MM.1S (cell line): Measurements from ENCODE around the gene CNTD1.

Source experiments
- DNase-seq: peaks from one replicate; pipeline ENCODE4 v3.0.0-alpha.2; 2015
- H2AFZ ChIP-seq: fragments of 300-600 bp; sonication (generic); 2 replicates; pipeline ENCODE4 v1.6.0; 2016; ENCODE audit warnings: antibody characterized with exemption, low read length
- H3F3A ChIP-seq: fragments of 300-600 bp; sonication (generic); 2 replicates; pipeline ENCODE4 v1.6.1; 2016; ENCODE audit warnings: mild to moderate bottlenecking, antibody characterized with exemption, low read length, moderate library complexity, mixed read lengths; ENCODE audit not compliant: insufficient read depth
- H3K27ac ChIP-seq: fragments of 300-600 bp; sonication (generic); 2 replicates; pipeline ENCODE4 v1.5.1; 2016; ENCODE audit warnings: mild to moderate bottlenecking, low read length
- H3K27me3 ChIP-seq: fragments of 300-600 bp; sonication (generic); replicated peaks from 2 replicates; pipeline ENCODE4 v1.6.0; 2016; ENCODE audit warnings: low read length; ENCODE audit not compliant: insufficient read depth
- H3K36me3 ChIP-seq: fragments of 300-600 bp; sonication (generic); replicated peaks from 2 replicates; pipeline ENCODE4 v1.6.1; 2016; ENCODE audit warnings: mild to moderate bottlenecking, low read length, mixed read lengths; ENCODE audit not compliant: insufficient read depth
- H3K4me1 ChIP-seq: fragments of 300-600 bp; sonication (generic); 2 replicates; pipeline ENCODE4 v1.6.1; 2016; ENCODE audit warnings: low read length, mixed read lengths
- H3K4me2 ChIP-seq: fragments of 300-600 bp; sonication (generic); 2 replicates; pipeline ENCODE4 v1.6.0; 2016; ENCODE audit warnings: low read depth, low read length
- H3K4me3 ChIP-seq: fragments of 300-600 bp; sonication (generic); 2 replicates; pipeline ENCODE4 v1.5.1; 2016; ENCODE audit warnings: low read length, mixed read lengths
- H3K79me2 ChIP-seq: fragments of 300-600 bp; sonication (generic); 2 replicates; pipeline ENCODE4 v1.6.1; 2016; ENCODE audit warnings: mixed run types, low read length, mixed read lengths
- H3K9ac ChIP-seq: fragments of 300-600 bp; sonication (generic); 2 replicates; pipeline ENCODE4 v1.6.1; 2016; ENCODE audit warnings: low read length, mixed read lengths
- H3K9me2 ChIP-seq: fragments of 300-600 bp; sonication (generic); replicated peaks from 2 replicates; pipeline ENCODE4 v1.6.1; 2016; ENCODE audit warnings: mild to moderate bottlenecking, low read length, mixed read lengths; ENCODE audit not compliant: insufficient read depth
- H3K9me3 ChIP-seq: fragments of 300-600 bp; sonication (generic); replicated peaks from 2 replicates; pipeline ENCODE4 v1.6.1; 2016; ENCODE audit warnings: mild to moderate bottlenecking, low read length, mixed read lengths; ENCODE audit not compliant: insufficient read depth
- H4K20me1 ChIP-seq: fragments of 300-600 bp; sonication (generic); 2 replicates; pipeline ENCODE4 v1.6.1; 2016; ENCODE audit warnings: mild to moderate bottlenecking, low read length, moderate library complexity, mixed read lengths; ENCODE audit not compliant: insufficient read depth
- CTCF ChIP-seq: fragments of 300-600 bp; sonication (generic); IDR thresholded peaks from 2 replicates; pipeline ENCODE4 v1.5.1; 2016; ENCODE audit warnings: antibody characterized with exemption, low read length, mixed read lengths
- EZH2 ChIP-seq: fragments of 300-600 bp; sonication (generic); optimal IDR thresholded peaks from 2 replicates; pipeline ENCODE3; 2017; ENCODE audit warnings: low read depth, mild to moderate bottlenecking, antibody characterized with exemption, low read length, mixed read lengths
- EZH2phosphoT487 ChIP-seq: fragments of 300-600 bp; sonication (generic); IDR thresholded peaks from 2 replicates; pipeline ENCODE4 v1.6.1; 2018; ENCODE audit warnings: antibody characterized with exemption, low read length

Gene CNTD1

DNA sequence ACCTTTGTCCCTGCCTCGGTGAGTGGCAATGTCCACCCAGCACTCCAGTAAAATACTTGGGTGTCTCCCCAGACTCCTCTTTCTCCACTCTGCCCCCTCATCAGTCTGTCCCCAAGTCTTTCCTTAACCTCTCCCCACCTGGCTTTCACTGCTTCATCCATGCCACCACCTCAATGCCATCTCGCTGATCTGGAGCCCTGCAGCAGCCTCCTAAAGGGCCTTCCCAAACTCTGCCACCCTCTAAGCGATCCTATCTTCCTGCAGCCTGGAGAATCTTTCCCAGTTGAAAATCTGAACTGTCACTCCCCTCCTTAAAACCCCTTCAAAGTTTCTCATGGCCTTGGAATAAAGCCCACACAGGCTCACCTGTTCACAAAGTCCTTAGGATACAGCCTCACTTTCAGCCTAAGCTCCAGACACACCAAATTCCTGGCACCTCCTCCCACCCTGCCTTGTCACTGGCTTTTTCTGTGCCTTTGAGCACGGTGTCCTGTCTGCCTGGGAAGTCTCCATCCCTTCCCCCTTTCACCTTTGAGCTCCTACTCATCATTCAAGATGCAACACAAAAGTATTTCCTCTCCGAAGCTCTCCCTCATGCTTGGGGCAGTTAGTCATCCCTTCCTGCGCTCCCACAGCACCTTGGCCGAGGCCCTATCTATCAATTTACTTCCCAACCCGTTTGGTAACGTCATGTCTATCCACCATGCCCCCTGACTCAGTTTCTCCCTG, 15.4 kb upstream of the CNTD1 start:
- no peak overlapping the region for H3K4me2 ChIP-seq
- no peaks in the 10 kb centered on the region for H3K9me2 ChIP-seq
- no peaks in the 10 kb centered on the region for H3K36me3 ChIP-seq
- no peaks in the 10 kb centered on the region for H3F3A ChIP-seq
- no peaks in the 10 kb centered on the region for H3K9me3 ChIP-seq
- DNase-seq, result no peak
- no peak overlapping the region for H3K4me3 ChIP-seq
- H3K79me2 ChIP-seq, result no peaks in the 10 kb centered on the region
- H3K27me3 ChIP-seq, result peaks cover 76% of the 10 kb centered on the region
- H2AFZ ChIP-seq, result no peak overlapping the region
- no peaks in the 10 kb centered on the region for H3K4me1 ChIP-seq
- no peak overlapping the region for H3K27ac ChIP-seq
- no peak overlapping the region for H3K9ac ChIP-seq
- no peaks in the 10 kb centered on the region for H4K20me1 ChIP-seq
- TF ChIP-seq EZH2phosphoT487 (no peak), EZH2 (no peak), CTCF (no peak)

GRCh38 chr17:42783791-42784138, 14.9 kb upstream of the CNTD1 start:
- DNase-seq, result no peak
- Histone ChIP-seq H3K4me2 (no peak overlapping the region), H3K9me3 (no peaks in the 10 kb centered on the region), H3K79me2 (no peaks in the 10 kb centered on the region), H3K27ac (no peak overlapping the region), H4K20me1 (no peaks in the 10 kb centered on the region), H3K4me3 (no peak overlapping the region), H3K9me2 (no peaks in the 10 kb centered on the region), H3K36me3 (no peaks in the 10 kb centered on the region), H3F3A (no peaks in the 10 kb centered on the region), H3K9ac (no peak overlapping the region), H3K4me1 (no peaks in the 10 kb centered on the region), H3K27me3 (peaks cover 79% of the 10 kb centered on the region), H2AFZ (no peak overlapping the region)
- TF ChIP-seq CTCF, result no peak
- no peak for TF ChIP-seq EZH2
- TF ChIP-seq EZH2phosphoT487, result no peak

DNA sequence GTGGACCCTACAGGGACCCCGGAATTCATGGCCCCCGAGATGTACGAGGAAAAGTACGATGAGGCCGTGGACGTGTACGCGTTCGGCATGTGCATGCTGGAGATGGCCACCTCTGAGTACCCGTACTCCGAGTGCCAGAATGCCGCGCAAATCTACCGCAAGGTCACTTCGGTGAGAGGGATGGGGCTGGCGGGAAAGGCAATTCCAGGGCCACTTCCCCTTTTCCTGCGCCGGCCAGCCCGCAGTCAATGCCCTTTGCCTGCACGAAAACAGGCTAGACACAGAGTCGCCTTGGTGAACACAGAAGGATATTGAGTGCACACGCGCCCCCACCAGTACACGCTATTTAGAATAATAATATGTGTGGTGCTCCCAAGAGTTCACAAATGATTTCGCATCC, 14.3 kb upstream of the CNTD1 start:
- no peaks in the 10 kb centered on the region for H3K36me3 ChIP-seq
- no peak overlapping the region for H3K27ac ChIP-seq
- H3K9ac ChIP-seq, result no peak overlapping the region
- H3K9me3 ChIP-seq, result no peaks in the 10 kb centered on the region
- no peak overlapping the region for H3K4me2 ChIP-seq
- H3K79me2 ChIP-seq, result no peaks in the 10 kb centered on the region
- H2AFZ ChIP-seq, result no peak overlapping the region
- no peaks in the 10 kb centered on the region for H3F3A ChIP-seq
- no peak overlapping the region for H3K4me3 ChIP-seq
- H3K27me3 ChIP-seq, result peaks cover 79% of the 10 kb centered on the region
- TF ChIP-seq CTCF (no peak), EZH2phosphoT487 (no peak), EZH2 (no peak)
- no peaks in the 10 kb centered on the region for H4K20me1 ChIP-seq
- no peaks in the 10 kb centered on the region for H3K9me2 ChIP-seq
- no peak for DNase-seq
- H3K4me1 ChIP-seq, result no peaks in the 10 kb centered on the region
